ENCODE data around the gene GPATCH4. TPM values are rescaled to one million over a fixed set of nuclear protein-coding genes. Genes with fewer than 3 reads are reported as not detected.

Gene GPATCH4
- total and polyA plus RNA-seq, 10 of the 15 experiments (the other 5 are each of a cell fraction or from before 2014, with no cell fraction given) = 35.5 to 111 (median 73.9) TPM

DNA sequence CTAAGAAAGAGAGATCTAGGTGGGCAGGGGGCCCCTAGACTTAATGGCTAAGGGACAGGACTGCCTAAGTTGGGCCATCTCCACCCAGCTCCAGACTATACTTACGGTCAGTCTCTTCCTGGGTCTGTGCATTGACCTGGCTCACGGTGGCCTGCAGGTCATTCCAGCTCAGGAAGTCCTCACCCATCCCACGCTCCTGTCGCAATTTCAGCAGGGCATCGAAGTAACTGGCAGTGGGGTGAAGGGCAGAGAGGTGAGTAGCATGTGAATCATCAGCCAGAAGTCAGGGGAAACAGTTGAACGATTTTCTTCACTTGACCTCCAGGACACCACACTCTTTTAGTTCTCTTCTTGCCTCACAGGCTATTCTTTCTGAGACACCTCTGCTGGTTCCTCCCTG, 49.4 kb downstream of the GPATCH4 start:
- no peaks in the 10 kb centered on the region for H3K4me1 ChIP-seq (ENCODE audit: control insufficient read depth, insufficient read depth, low read length)
- H4K20me1 ChIP-seq (ENCODE audit: control insufficient read depth, insufficient read depth) = no peaks in the 10 kb centered on the region
- ChIA-PET POLR2A (no interaction called here), CTCF (interaction anchor here (0.6 to 1.2 kb wide), 2 partner anchors 95 to 108 kb away, joined by 3 read pairs; no protein-coding TSS in a partner anchor), SMC1A (ENCODE audit: uncharacterized antibody, unreplicated experiment) (no interaction called here), RAD21 (ENCODE audit: unreplicated experiment) (interaction anchor here (1.6 kb wide), 1 partner anchor 95 kb away, joined by 3 read pairs; no protein-coding TSS in a partner anchor)
- BruUV-seq (replicated peaks) = no TSS peak
- no peak for FAIRE-seq
- intact Hi-C loops (cut with micrococcal nuclease; ENCODE audit: unreplicated experiment) (no loop called here), in situ Hi-C loops (cut with MboI) (no loop called here)
- no peak for ATAC-seq
- H3K9me3 ChIP-seq (replicated peaks; ENCODE audit: control insufficient read depth, insufficient read depth, low read length) = no peaks in the 10 kb centered on the region
- H3K4me2 ChIP-seq (ENCODE audit: control insufficient read depth, insufficient read depth) = no peak overlapping the region
- TF ChIP-seq WRNIP1 (IDR thresholded peaks at IDR 0.05; ENCODE audit: borderline replicate concordance, low read depth, low read length) (no peak), MXI1 (IDR thresholded peaks at IDR 0.05; ENCODE audit: low read depth, low read length) (no peak), ZNF207 (IDR thresholded peaks at IDR 0.05; ENCODE audit: borderline replicate concordance) (no peak), NR2C1 (IDR thresholded peaks at IDR 0.05) (no peak)
- H3K9ac ChIP-seq (ENCODE audit: control insufficient read depth, insufficient read depth, low read length) = no peak overlapping the region
- H3K27me3 ChIP-seq (replicated peaks in 1 of 2; ENCODE audit: control insufficient read depth in 2 of 2, insufficient read depth in 2 of 2, low read length in 1 of 2) = no peaks in the 10 kb centered on the region
- no peak for DNase-seq (ENCODE audit: low read depth, low spot score)
- H3K36me3 ChIP-seq (ENCODE audit: control insufficient read depth in 2 of 2, insufficient read depth in 2 of 2, low read length in 1 of 2) = peaks cover 2% of the 10 kb centered on the region in 2 experiments; a peak in 3 of 4 replicates
- H3K79me2 ChIP-seq (ENCODE audit: control insufficient read depth, insufficient read depth, low read length) = no peaks in the 10 kb centered on the region
- 82% methylated on average over 6 of the region's 6 CpGs for WGBS (ENCODE audit: insufficient coverage, insufficient replicate concordance, low lambda C conversion rate, missing lambda C conversion rate)
- no peak overlapping the region for H3K4me3 ChIP-seq
- H3K27ac ChIP-seq (ENCODE audit: control insufficient read depth, insufficient read depth) = no peak overlapping the region
- H2AFZ ChIP-seq (ENCODE audit: control insufficient read depth, low read depth, low read length) = no peak overlapping the region

DNA sequence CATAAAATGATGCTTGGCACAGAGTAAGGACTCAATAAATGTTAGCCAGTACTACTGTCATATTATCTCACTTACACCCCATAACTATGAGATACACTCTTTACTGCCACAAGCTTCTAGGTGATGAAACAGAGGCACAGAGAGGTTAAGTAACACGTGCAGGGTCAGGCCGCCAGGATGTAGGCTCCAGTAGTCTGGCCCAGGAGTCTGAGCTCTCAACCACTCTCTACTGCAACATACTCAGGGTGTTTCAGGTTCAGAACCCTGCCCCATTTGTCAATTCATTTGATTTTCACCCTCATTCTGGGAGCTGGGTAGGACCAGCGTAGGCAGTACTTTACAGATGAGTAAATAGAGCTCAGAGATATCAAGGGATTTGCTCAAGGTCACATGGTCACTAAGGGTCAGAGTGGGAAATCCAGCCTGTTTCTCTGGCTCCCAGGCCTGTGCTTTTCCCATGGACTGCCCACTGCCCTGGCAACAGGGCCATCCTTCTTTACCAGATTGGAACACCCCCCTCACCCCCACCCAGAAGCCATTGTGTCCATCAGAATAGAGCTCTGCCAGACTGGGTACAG, 50.1 kb downstream of the GPATCH4 start:
- Histone ChIP-seq H4K20me1 (ENCODE audit: control insufficient read depth, insufficient read depth) (no peaks in the 10 kb centered on the region), H3K27me3 (replicated peaks in 1 of 2; ENCODE audit: control insufficient read depth in 2 of 2, insufficient read depth in 2 of 2, low read length in 1 of 2) (no peaks in the 10 kb centered on the region), H3K9me3 (replicated peaks; ENCODE audit: control insufficient read depth, insufficient read depth, low read length) (no peaks in the 10 kb centered on the region), H2AFZ (ENCODE audit: control insufficient read depth, low read depth, low read length) (no peak overlapping the region), H3K4me1 (ENCODE audit: control insufficient read depth, insufficient read depth, low read length) (no peaks in the 10 kb centered on the region), H3K4me2 (ENCODE audit: control insufficient read depth, insufficient read depth) (no peak overlapping the region), H3K4me3 (no peak overlapping the region), H3K79me2 (ENCODE audit: control insufficient read depth, insufficient read depth, low read length) (no peaks in the 10 kb centered on the region), H3K27ac (ENCODE audit: control insufficient read depth, insufficient read depth) (no peak overlapping the region), H3K36me3 (ENCODE audit: control insufficient read depth in 2 of 2, insufficient read depth in 2 of 2, low read length in 1 of 2) (peaks cover 0 to 2% of the 10 kb centered on the region in 2 experiments; a peak in 3 of 4 replicates), H3K9ac (ENCODE audit: control insufficient read depth, insufficient read depth, low read length) (no peak overlapping the region)
- ATAC-seq = no peak
- no peak for TF ChIP-seq BHLHE40 (IDR thresholded peaks at IDR 0.05; ENCODE audit: borderline replicate concordance in 1 of 2, low read depth in 2 of 2, low read length in 1 of 2)
- TF ChIP-seq FOS (IDR thresholded peaks at IDR 0.05; ENCODE audit: borderline replicate concordance, extremely low read depth, insufficient read length) = no peak
- no peak for TF ChIP-seq NR2F1 (conservative IDR thresholded peaks at IDR 0.05)
- no peak for TF ChIP-seq SUZ12 (IDR thresholded peaks at IDR 0.05; ENCODE audit: unreplicated experiment)
- TF ChIP-seq TAF1 (IDR thresholded peaks at IDR 0.05; ENCODE audit: borderline replicate concordance, low read depth, low read length) = no peak
- TF ChIP-seq, protein P1, sequence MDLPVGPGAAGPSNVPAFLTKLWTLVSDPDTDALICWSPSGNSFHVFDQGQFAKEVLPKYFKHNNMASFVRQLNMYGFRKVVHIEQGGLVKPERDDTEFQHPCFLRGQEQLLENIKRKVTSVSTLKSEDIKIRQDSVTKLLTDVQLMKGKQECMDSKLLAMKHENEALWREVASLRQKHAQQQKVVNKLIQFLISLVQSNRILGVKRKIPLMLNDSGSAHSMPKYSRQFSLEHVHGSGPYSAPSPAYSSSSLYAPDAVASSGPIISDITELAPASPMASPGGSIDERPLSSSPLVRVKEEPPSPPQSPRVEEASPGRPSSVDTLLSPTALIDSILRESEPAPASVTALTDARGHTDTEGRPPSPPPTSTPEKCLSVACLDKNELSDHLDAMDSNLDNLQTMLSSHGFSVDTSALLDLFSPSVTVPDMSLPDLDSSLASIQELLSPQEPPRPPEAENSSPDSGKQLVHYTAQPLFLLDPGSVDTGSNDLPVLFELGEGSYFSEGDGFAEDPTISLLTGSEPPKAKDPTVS (IDR thresholded peaks at IDR 0.05; ENCODE audit: low read depth, low read length) = no peak
- TF ChIP-seq, protein P2, sequence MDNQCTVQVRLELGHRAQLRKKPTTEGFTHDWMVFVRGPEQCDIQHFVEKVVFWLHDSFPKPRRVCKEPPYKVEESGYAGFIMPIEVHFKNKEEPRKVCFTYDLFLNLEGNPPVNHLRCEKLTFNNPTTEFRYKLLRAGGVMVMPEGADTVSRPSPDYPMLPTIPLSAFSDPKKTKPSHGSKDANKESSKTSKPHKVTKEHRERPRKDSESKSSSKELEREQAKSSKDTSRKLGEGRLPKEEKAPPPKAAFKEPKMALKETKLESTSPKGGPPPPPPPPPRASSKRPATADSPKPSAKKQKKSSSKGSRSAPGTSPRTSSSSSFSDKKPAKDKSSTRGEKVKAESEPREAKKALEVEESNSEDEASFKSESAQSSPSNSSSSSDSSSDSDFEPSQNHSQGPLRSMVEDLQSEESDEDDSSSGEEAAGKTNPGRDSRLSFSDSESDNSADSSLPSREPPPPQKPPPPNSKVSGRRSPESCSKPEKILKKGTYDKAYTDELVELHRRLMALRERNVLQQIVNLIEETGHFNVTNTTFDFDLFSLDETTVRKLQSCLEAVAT (IDR thresholded peaks at IDR 0.05) = no peak
- TF ChIP-seq TCF12 (IDR thresholded peaks at IDR 0.05; ENCODE audit: low read depth, low read length) = no peak
- CTCF ChIA-PET = no interaction called here
- WGBS (ENCODE audit: insufficient coverage, insufficient replicate concordance, low lambda C conversion rate, missing lambda C conversion rate) = 55% methylated on average over 3 of the region's 3 CpGs
- BruUV-seq (replicated peaks) = no TSS peak
- intact Hi-C loops (cut with micrococcal nuclease; ENCODE audit: unreplicated experiment) = no loop called here
- FAIRE-seq = no peak
- DNase-seq (ENCODE audit: low read depth, low spot score) = no peak
- in situ Hi-C loops (cut with MboI) = no loop called here
- RAD21 ChIA-PET (ENCODE audit: unreplicated experiment) = no interaction called here
- POLR2A ChIA-PET = no interaction called here
- SMC1A ChIA-PET (ENCODE audit: uncharacterized antibody, unreplicated experiment) = no interaction called here
